ENCODE results near the gene WDPCP. TPM values are rescaled to one million over a fixed set of nuclear protein-coding genes. Genes with fewer than 3 reads are reported as not detected.
"Not testable (repeated sequence)": the region's sequence is repeated elsewhere in the genome, so short reads cannot be mapped to it uniquely, and the experiment has no call there.

WDPCP gene
- total RNA-seq, 1 donor from 2014 or later: 5.3 TPM

DNA sequence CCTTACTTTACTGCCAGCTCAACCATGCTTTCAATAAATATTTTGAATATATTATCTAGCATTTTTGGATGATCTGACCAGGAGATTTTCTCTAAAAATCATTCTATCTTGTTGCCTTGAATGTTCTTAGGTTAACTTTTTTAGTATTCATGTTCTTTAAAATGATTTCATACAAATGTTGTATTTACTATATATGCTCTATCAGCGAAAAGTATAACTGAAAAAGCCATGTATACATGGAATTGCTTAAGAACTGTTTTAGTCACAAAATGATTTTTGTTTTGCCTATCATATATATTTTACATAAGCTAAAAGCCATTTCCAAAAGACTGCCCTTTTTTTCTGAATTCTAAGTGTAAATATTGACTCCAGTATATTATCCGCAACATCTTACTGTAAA is 213.9 kb downstream of the WDPCP start:
- intact Hi-C loops (cut with micrococcal nuclease): no loop called here

DNA sequence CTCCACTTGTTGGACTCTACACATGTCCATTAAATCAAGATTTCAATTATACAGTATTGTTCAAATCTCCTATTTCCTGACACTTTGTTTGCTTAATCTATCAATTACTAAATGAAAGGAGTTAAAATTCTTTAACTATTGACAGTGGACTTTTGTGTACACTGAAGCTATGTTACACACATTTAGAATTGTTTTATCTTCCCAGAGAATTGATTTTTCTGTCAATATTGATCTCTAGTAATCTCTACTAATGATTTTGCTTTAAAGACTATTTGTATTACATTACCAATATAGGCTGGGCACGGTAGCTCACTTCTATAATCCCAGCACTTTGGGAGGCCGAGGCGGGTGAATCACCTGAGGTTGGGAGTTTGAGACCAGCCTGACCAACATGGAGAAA is 215.7 kb downstream of the WDPCP start:
- intact Hi-C loops (cut with micrococcal nuclease): no loop called here

DNA sequence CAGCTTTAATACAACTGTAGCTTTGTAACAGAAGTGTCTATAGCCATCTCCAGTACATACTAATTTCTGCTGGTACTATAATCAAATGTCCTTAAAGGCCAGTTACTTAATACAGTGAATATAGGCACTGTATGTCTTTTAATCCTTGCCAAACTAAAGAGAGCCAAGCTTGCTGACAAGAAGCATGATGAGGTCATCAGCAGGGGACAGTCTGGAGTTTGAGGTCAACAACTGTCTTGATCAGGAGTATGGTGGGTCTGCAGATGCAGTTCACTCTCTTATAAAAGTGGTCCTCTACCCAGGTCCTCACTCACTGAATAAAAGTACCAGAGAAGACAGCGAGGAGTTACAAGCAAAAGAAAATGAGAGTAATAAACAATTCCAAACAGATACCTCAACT is 219.1 kb downstream of the WDPCP start:
- intact Hi-C loops (cut with micrococcal nuclease): no loop called here

DNA sequence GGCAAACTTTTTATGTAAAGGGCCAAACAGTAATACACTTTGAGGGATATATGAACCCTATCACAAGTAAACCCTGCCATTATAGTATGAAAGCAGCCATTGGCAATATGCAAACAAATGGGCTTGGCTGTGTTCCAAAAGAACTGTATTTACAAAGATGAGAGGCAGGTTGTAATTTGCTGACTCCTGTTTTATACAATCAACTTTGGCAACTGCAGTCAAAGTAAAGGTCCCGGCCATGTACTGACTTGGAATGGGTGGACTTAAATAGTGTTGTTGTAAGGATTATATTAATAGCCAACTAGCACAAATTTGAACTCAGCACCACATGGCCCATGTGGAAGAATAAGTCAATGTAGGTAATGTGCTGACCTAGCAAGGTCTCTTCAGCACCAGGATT is 223.4 kb downstream of the WDPCP start:
- intact Hi-C loops (cut with micrococcal nuclease): no loop called here

DNA sequence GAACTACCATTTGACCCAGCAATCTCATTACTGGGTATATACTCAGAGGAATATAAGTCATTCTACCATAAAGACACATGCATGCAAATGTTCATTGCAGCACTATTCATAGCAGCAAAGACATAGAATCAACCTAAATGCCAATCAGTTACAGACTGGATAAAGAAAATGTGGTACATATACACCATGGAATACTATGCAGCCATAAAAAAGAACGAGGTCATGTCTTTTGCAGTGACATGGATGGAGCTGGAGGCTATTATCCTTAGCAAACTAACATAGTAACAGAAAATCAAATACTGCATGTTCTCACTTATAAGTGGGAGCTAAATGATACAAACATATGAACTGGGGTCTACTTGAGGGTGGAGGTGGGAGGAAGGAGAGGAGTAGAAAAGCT is 230.6 kb downstream of the WDPCP start:
- intact Hi-C loops (cut with micrococcal nuclease): not testable (repeated sequence)

DNA sequence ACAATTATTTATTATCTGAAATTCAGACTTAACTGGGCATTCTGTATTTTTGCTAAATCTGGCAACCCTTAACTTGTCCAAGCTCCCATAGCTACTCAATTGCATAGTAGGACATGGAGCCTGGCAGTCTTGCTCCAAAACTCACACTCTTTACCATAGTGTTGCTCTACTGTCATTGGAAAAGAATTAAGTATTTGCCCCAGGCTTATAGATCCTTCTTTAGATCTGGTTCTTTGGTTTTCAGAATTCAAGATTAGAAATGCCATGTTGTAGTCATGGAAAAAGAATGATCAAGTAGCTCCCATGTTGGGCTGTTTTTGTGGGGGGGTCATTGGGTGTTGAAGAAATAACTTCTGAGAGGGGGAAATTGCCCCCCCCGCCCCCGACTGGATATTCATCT is 240.9 kb downstream of the WDPCP start:
- intact Hi-C loops (cut with micrococcal nuclease): no loop called here

DNA sequence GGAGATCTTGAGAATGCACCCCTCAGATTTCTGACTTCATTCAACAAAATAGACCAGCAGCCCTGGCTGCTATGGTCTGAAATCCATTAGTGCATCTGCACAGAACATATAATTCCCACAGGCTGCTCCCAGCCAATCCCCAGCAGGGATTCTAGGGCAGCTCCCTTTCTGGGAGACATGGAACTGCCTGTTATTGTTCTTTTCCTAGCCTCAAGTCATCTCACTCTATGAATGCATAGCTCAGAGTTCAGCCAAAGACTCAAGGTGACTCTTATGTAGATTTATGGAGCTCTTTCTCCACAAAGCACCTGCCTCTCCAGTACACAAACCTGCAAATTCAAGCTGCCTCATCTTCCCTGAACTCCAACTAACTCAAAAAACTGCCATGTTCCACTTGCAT is 241.9 kb downstream of the WDPCP start:
- intact Hi-C loops (cut with micrococcal nuclease): no loop called here

DNA sequence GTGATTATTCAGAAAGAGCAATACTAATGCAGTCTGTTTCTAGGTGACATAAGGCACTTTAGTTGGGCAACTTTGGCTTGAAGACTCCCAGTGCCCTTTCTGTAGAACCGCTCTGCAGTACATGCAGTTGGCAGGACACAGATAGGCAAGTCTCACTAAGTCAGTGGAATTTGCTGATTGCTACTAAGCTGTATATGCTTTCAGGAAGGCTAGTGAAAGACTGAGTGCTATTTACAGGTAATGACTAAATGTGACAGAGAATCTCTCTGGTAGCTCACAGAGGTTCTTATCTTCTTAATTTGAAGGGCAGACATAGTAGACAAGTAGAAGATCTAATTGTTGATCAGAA is 243.0 kb downstream of the WDPCP start:
- intact Hi-C loops (cut with micrococcal nuclease): no loop called here

DNA sequence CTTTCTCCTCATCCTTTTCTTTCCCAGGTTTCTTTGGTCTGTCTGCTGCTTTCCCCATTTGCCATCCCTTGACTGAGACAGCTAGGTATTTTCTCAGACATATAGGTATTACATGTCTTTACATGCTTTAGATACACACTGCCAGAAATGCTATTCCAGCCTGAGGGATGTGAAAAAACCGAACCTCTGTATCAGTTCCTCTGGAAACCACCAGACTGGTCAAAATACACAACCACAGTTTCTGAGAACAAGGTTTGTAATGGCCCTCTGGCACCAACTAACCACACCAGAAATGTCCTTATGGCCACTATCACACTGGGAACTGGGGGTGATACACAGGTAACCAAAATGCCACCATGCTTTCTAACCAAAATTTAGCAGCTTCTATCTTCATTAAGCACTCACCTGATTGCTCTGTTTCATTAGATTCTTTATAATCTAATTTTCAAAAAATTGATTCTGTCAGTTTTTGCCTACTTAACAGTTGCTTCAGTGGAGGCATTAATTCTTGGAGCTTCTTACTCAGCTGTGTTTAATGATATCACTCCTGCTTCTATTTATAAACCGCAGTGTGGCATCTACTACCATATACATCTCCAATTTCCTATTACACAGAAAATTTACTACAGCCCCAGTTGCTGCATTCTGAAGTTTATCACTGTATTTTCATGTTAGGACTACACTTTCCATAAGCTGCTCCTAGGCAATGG is 243.5 kb downstream of the WDPCP start:
- intact Hi-C loops (cut with micrococcal nuclease): no loop called here

DNA sequence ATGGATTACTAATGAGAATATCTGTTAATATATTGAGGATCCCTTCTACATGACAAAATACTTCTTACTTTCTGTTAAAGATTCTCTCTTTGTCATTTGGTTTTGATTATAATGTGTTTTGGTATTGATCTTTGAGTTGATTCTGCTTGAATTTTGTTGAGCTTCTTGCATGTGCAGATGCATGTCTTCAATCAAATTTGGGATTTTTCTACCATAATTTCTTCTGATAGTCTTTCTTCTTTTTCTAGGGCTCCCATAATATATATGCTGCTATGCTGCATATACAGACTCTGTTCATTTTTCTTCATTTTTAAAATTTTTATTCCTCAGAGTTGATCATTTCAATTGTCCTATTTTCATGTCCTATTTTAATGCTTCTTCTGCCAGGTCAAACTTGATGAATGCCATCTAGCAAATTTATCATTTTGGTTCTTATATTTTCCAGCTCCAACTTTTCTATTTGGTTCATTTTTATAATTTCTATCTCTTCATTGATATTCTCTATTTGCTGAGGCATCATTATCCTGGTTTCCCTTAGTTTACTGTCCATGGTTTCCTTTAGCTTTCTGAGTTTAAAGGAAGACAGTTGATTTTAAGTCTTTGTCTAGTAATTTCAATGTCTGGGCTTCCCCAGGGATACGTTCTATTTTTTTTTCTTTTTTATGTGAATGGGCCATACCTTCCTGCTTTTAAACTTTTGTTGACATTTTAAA is 244.7 kb downstream of the WDPCP start:
- intact Hi-C loops (cut with micrococcal nuclease): no loop called here

DNA sequence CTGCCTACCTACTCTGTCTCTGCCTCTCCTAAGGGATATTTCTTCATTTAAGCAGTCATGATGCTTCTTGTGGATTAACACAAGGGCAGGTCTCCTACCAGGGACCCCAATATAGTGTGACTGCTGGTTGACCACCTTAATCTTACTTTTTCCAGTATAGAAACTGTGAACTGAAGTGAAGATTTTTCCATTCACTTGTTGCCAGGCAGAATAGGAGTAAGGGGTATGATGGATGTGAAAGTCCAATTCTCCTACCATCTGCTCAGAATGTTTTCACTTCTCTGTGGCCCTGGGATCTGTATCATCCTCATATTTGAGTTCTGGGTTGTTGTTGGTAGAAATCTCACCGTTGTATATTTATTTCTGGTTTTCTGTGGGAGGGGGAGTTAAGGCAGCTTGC is 247.8 kb downstream of the WDPCP start:
- intact Hi-C loops (cut with micrococcal nuclease): no loop called here

DNA sequence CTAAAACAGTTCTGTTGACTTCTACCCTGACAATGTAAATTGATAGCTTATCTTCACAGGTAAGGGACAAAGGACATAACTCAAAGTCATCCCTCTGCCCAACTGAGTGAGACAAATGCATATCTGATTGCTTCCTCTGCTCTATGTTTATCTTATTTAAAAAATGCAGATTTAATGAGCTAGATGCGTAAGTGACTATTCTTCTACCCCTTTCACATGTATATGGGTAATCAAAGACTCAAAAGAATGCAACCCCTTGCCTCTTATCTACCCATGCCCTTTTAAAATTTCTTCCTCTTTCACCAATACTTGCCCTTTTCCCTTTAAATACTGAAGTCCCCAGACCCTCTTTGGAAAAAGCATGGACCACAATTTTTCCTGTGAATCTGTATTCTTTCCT is 253.4 kb downstream of the WDPCP start:
- intact Hi-C loops (cut with micrococcal nuclease): no loop called here

DNA sequence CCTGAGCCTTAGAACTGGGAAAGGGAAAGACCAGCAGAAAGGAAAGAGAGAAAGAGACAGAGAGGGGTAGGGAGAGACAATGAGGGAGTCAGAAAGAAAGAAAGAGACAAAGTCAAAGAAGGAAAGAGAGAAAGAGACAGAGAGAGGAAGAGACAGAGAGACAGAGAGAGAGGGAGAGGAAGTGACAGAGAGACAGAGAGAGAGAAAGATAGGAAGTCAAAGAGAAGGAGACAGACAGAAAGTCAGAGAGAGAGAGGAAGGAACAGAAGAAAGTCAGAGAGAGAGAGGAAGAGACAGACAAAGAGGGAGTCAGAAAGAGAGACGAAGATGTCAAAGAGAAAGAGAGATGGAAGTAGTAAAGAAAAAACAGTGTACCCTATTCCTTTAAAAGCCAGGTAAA is 261.8 kb downstream of the WDPCP start:
- intact Hi-C loops (cut with micrococcal nuclease): no loop called here

DNA sequence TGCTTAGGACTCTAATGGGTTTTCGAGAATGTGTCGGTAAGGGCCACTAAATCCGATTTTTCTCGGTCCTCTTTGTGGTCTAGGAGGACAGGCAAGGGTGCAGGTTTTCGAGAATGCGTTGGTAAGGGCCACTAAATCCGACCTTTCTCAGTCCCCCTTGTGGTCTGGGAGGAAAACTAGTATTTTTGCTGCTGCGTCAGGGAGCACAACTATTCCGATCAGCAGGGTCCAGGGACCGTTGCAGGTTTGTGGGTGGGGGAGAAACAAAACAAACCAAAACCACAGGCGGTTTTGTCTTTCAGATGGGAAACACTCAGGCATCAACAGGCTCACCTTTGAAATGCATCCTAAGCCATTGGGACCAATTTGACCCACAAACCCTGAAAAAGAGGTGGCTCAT is 264.6 kb downstream of the WDPCP start:
- intact Hi-C loops (cut with micrococcal nuclease): not testable (repeated sequence)

DNA sequence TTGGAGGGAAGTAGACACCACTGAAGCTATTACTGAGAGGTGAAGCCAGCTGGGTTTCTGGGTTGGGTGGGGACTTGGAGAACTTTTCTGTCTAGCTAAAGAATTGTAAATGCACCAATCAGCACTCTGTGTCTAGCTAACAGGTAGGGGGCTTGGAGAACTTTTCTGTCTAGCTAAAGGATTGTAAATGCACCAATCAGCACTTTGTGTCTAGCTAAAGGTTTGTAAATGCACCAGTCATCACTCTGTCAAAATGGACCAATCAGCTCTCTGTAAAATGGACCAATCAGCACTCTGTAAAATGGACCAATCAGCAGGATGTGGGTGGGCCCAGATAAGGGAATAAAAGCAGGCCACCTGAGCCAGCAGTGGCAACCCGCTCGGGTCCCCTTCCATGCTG is 266.3 kb downstream of the WDPCP start:
- intact Hi-C loops (cut with micrococcal nuclease): not testable (repeated sequence)

DNA sequence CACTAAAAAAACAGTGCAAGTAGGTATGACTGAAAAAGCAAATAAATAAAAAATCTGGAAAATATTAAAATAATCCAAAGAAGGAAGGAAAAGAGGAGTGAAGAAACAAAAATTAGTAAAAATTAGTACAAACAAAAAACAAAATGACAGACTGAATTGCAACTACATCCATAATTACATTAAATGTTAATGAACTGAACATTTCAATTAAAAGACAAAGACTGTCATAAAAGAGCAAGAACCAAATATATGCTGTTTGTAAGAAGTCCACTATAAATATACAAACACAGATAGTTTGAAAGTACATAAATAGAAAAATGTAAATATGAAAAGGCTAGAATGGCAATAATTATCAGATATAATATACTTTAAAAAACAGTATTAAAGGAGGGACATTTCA is 267.6 kb downstream of the WDPCP start:
- intact Hi-C loops (cut with micrococcal nuclease): no loop called here

DNA sequence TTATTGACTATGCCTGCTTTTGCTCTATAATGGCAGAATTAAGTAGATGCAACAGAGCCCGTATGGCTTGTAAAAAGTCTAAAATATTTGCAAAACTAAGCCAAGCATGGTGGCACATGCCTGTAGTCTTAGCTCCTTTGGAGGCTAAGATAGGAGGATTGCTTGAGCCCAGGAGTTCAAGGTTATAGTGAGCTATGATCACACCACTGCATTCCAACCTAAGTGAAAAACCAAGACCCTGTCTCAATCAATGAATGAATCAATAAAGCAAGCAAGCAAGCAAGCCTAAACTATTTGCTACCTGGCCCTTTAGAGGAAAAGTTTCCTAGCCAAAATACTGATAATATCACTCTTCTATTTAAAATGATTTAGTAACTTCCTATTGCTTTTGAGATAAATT is 277.7 kb downstream of the WDPCP start:
- intact Hi-C loops (cut with micrococcal nuclease): no loop called here

DNA sequence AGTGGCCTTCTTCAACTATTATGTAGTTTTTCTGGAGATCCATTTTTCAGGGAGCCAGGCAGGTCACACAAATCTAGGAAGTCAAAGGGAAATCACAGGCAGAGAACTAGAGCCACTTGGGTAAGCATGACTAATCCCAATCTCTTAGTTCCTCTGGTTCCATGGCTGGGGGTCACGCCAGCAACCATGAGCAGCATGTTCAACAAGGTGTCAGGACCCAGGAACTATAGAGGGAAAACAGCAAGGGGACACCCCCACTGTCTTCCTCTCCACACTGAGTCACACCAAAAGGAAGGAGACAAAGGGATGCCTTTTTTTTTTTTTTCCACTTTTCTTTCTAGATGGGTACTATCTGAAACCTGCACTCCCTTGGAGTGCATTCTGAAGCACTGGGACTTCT is 286.8 kb downstream of the WDPCP start:
- intact Hi-C loops (cut with micrococcal nuclease): no loop called here

DNA sequence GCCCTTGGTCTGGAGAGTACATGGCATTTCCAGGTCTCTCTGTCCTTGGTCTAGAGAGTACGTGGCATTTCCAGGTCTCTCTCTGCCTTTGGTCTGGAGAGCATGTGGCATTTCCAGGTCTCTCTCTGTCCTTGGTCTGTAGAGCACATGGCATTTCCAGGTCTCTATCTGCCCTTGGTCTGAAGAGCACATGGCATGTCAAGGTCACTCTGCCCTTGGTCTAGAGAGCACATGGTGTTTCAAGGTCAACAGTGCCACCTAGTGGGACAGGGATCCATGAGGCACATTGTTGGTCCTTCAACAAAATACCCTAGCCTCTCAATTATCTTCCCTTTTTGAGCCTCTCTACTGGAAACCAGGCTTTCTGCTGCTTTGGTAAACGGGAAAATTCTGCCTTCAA is 287.4 kb downstream of the WDPCP start:
- intact Hi-C loops (cut with micrococcal nuclease): no loop called here

DNA sequence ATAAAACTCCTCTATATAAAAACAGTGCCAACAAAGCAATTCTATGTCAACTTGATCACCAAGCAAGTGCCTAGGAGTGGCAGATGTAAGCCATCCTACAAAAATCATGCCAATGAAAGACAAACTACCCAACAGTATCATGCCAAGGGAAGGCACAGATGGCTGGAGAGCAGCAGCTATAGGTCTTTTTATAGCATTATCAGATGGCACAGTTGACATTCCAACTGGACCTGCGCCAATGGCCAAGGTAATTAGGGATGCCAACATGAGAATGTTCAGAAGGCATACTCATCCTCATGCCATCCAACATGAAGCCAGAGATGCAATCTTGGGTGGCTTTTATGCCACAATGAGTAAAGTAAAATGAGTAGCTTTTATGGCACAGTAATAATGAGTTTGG is 300.3 kb downstream of the WDPCP start:
- intact Hi-C loops (cut with micrococcal nuclease): no loop called here

DNA sequence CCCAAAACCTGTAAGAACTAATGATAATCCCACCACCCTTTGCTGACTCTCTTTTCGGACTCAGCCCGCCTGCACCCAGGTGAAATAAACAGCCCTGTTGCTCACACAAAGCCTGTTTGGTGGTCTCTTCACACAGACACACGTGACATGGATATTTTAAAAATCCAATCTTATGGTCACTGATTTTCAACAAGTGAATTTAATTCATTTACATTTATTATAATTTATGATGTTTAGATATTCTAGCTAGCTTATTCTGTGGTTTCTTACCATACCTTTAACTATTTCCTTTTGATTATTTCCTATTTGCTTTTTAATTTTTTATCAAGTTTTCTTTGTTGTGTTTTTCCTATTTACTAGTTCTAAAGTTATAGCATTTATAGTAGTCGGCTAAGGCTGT is 301.8 kb downstream of the WDPCP start:
- intact Hi-C loops (cut with micrococcal nuclease): not testable (repeated sequence)

DNA sequence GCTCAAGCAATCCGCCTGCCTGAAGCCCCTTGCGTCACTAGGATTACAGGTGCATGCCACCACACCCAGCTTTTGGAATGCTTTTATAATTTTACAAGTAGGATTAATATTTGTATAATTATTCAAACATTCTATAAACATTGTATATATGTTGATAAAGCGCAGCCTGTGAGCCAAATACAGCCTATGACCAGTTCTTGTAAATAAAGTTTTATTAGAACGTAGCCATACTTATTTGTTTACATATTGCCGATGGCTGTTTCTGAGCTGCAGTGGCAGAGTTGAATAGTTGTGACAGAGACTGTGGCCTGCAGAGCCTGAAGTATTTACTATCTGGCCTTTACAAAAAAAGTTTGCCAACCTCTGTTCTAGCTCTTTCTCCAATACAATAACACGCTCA is 305.0 kb downstream of the WDPCP start:
- intact Hi-C loops (cut with micrococcal nuclease): no loop called here

DNA sequence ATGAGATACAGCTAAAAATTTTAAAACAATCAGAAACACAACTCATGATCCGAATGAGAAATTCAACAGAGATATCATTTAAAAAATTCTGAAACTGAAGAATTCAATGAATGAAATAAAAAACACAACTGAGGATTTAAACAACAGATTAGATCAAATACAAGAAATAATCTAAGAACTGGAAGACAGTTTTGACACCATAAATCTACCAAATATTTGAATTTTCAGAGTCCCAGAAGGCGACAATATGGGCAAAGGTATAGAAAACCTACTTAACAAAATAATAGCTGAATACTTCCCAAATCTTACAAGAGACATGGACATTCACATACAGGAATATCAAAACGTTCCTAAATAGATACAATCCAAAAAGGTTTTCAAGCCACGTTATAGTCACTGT is 315.7 kb downstream of the WDPCP start:
- intact Hi-C loops (cut with micrococcal nuclease): no loop called here
